IPS-18c (cell line): ENCODE measurements around the gene POLA2.

Experiments used
- H3K4me3 ChIP-seq: 2 replicates; pipeline ENCODE4 v1.7.0; 2013; ENCODE audit warnings: low read depth, mild to moderate bottlenecking, low read length, moderate library complexity; ENCODE audit not compliant: insufficient read depth
- H3K9me3 ChIP-seq: one replicate; pipeline ENCODE4 v1.6.1; 2013; ENCODE audit warnings: mild to moderate bottlenecking, low read length, moderate library complexity; ENCODE audit not compliant: control insufficient read depth, insufficient read depth

POLA2 gene, protein sequence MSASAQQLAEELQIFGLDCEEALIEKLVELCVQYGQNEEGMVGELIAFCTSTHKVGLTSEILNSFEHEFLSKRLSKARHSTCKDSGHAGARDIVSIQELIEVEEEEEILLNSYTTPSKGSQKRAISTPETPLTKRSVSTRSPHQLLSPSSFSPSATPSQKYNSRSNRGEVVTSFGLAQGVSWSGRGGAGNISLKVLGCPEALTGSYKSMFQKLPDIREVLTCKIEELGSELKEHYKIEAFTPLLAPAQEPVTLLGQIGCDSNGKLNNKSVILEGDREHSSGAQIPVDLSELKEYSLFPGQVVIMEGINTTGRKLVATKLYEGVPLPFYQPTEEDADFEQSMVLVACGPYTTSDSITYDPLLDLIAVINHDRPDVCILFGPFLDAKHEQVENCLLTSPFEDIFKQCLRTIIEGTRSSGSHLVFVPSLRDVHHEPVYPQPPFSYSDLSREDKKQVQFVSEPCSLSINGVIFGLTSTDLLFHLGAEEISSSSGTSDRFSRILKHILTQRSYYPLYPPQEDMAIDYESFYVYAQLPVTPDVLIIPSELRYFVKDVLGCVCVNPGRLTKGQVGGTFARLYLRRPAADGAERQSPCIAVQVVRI

GRCh38 chr11:65261591-65262380 is at the start of gene POLA2:
Gene POLA2 (plus strand): TSS chr11:65261962. CDS start chr11:65262293, 331 bp downstream.
- H3K4me3 ChIP-seq = peak within 1 kb of the TSS; percentile 84
- H3K9me3 ChIP-seq = no peaks in the 10 kb centered on the region

- no peak overlapping the region for H3K4me3 ChIP-seq
- no peaks in the 10 kb centered on the region for H3K9me3 ChIP-seq
These were observed 49.4 kb upstream of the POLA2 start for GRCh38 chr11:65212226-65212801.

DNA sequence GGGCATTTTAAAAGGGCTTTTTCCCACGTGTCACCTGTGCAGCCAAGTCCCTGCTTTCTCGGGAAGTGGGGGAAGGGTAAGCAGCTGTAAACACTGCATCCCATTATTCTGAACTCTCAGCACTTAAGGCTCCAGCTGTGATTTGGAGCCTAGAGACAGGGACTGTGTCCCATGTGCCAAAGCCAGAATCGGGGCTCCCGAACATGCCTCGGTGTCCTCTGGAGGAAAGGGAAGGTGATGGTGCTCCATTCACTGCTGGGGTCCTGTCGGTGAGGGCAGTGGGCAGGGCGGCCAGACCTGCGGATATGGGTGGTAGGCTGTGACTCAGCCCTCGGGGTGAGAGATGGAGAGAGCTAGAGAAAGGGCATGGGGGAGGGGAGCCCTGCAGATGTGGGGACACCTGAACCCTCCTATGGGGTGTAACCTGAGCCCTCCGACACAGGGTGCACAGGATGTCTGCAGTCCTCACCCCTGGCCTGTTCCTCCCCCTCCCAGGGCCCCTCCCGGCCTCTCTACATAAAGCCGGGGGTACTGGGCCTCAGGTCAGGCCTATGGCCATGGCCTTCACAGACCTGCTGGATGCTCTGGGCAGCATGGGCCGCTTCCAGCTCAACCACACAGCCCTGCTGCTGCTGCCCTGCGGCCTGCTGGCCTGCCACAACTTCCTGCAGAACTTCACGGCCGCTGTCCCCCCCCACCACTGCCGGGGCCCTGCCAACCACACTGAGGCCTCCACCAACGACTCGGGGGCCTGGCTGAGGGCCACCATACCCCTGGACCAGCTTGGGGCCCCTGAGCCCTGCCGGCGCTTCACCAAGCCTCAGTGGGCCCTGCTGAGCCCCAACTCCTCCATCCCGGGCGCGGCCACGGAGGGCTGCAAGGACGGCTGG is 48.2 kb upstream of the POLA2 start:
- no peak overlapping the region; the same call in 1 of the 2 replicates for H3K4me3 ChIP-seq
- no peaks in the 10 kb centered on the region for H3K9me3 ChIP-seq

DNA sequence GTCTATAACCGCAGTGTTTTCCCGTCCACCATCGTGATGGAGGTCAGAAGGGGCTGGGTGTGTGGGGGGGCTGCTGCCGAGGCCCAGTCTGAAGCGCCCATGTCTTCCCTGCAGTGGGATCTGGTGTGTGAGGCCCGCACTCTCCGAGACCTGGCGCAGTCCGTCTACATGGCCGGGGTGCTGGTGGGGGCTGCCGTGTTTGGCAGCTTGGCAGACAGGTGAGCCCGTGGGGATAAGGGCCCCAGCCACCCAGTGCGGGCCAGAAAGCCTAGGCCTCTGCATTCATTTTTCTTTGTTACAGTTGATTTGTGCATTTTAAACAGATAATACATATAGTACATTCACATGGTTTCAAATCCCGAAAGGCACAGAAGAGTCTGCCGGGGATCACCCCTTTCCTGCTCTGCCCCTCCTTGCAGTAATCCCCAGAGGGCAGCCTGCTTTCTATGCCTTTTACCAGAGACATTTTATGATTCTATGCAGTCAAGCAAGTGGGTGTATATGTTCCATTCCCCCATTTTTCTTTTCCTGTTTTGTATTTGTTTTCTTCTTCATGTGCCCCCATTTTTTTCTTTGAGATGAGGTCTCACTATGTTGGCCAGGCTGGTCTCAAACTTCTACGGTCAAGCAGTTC is 47.4 kb upstream of the POLA2 start:
- Histone ChIP-seq H3K9me3 (no peaks in the 10 kb centered on the region), H3K4me3 (no peak overlapping the region)

DNA sequence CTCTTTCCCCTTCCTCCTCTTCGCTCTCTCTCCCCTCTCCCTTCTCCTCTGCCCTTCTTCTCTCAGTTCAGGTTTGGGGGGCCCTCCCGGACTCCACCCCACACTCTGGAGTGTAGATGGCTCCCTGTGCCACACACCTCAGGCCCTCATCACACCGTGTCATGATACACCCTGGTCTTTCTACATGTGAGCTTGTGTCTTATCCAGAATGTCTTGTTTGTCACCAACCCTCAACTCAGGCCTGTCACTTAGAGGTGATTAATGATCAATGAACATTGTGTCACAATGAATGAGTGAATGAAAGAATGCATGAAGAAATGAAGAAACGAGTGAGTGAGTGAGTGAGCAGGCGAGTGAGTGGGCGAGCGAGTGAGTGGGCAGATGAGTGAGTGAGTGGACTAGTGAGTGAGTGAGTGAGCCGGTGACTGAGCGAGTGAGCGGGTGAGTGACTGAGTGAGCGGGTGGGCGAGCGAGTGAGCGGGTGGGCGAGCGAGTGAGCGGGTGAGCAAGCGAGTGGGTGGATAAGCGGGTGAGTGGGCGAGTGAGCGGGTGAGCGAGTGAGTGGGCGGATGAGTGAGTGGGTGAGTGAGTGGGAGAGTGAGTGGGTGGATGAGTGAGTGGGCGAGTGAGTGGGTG is 46.2 kb upstream of the POLA2 start:
- no peaks in the 10 kb centered on the region for H3K9me3 ChIP-seq
- no peak overlapping the region for H3K4me3 ChIP-seq

DNA sequence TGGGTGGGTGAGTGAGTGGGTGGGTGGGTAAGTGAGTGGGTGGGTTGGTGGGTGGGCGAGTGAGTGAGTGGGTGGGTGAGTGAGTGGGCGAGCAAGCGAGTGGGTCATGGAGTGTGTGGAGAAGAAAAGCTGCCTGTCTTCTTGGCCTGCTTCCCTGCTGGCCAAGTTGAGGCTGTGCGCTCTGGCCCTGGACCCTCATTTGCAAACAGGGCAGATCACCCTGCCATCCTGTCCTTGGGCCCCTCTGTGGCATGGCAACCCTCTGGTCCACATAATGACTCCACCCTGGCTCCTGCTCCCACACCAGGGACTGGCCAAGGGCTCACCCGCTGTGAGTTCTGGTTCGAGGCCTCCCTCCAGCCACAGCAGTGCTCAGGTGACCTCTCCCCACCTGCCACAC is 44.9 kb upstream of the POLA2 start:
- no peaks in the 10 kb centered on the region for H3K9me3 ChIP-seq
- no peak overlapping the region for H3K4me3 ChIP-seq

DNA sequence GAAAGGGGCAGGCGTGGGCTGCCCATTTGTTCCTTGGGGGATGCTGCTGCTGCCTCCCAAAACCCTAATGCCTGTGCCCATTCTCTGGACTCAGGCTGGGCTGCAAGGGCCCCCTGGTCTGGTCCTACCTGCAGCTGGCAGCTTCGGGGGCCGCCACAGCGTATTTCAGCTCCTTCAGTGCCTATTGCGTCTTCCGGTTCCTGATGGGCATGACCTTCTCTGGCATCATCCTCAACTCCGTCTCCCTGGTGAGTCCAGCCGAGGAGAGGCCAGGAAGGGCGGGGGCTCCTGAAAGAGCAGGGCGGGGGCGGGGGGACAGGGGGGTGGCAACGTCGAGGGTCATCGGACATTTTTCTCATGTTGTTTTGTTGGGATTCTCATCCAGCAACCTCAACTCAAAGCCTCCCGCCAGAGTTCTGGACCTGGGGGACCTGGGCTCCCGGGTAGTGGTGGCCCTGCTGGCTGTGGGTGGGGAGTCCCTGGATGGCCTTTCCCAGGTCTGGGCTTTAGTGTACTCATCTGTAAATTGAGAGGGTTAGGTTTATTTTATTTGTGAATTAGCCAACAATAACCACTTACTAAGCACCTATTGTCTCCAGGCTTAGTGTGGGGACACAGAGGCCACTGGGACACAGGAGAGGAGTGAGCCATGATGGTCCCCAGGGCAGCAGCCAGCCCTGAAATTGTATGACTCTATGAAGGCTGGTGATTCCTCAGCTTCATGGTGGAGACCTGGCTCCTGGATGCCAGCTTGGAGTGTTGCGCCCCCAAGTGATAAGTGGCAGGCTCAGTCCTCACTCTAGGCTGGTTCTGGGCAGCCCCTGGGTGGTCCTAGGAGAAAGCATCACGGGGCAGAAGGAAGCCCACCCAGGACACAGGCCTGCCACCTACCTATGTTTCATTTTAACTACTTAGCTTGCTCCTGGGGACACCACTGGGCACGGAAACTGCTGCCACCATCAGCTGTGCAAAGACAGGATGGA is 44.0 kb upstream of the POLA2 start:
- Histone ChIP-seq H3K4me3 (no peak overlapping the region), H3K9me3 (no peaks in the 10 kb centered on the region)

- Histone ChIP-seq H3K9me3 (no peaks in the 10 kb centered on the region), H3K4me3 (no peak overlapping the region)
These were observed 43.3 kb upstream of the POLA2 start for GRCh38 chr11:65218446-65218845.

GRCh38 chr11:65219930-65220213 is 41.9 kb upstream of the POLA2 start:
- Histone ChIP-seq H3K4me3 (no peak overlapping the region), H3K9me3 (no peaks in the 10 kb centered on the region)

DNA sequence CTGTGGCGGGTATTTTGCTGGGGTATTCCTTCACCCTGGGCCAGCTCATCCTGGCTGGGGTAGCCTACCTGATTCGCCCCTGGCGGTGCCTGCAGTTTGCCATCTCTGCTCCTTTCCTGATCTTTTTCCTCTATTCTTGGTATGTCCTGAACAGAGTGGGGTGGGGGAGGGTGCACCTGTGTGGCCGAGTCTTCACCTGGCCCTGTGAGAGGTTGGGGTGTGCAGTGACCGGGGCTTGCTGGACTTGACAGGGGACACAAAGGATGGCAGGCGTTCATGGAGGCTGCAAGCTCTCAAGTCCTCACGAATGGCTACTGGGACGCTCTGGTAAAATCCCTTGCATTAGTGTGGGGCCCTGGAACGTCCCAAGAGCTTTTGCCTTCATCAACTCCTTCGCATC is 40.7 kb upstream of the POLA2 start:
- Histone ChIP-seq H3K4me3 (no peak overlapping the region), H3K9me3 (no peaks in the 10 kb centered on the region)

DNA sequence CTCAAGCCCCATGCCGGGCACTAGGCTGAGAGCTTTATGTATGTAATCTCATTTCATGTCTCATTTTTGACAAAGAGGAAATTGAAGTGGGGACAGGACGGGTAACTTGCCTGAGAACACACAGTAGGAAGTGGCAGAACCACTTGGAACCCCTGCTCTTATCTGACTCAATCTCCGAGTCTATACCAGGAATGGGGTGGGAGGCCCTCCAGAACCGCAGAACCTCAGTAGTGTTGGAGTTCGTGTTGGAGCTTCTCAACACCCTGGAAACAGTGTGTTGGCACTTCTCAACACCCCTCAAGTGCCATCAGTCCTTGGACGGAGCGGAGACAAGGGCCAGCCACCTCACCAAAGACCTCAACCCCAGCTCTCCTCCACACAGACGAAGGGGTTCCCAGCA is 38.8 kb upstream of the POLA2 start:
- Histone ChIP-seq H3K4me3 (no peak overlapping the region), H3K9me3 (no peaks in the 10 kb centered on the region)

DNA sequence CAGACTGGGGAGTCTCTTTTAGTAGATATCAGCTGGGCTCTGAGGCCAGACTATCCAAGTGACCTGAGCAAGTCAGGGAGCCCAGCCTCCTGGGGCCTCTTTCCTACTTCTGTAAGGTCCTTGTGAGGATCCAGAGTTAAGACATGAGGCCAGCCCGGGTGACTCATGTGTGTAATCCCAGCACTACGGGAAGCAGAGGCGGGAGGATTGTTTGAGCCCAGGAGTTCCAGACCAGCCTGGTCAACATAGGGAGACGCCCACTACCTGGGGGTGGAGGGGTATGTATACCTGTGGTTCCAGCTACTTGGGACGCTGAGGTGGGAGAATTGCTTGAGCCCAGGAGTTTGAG is 36.9 kb upstream of the POLA2 start:
- no peaks in the 10 kb centered on the region for H3K9me3 ChIP-seq
- peak overlapping the region; percentile 69; the same call in 1 of the 2 replicates for H3K4me3 ChIP-seq

- Histone ChIP-seq H3K4me3 (peak overlapping the region; percentile 69), H3K9me3 (no peaks in the 10 kb centered on the region)
These were observed 36.3 kb upstream of the POLA2 start for GRCh38 chr11:65225279-65226102.

DNA sequence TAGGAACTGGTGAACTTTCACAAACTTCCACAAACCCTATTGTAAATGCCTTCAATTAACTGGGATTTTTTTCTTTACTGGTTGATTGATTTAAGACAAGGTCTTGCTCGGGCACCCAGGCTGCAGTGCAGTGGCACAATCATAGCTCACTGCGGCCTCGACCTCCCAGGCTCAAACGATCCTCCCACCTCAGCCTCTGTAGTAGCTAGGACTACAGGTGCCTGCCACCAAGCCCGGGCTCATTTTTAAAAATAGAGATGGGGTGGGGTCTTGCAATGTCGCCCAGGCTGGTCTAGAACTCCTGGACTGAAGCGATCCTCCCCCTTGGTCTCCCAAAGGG is 35.7 kb upstream of the POLA2 start:
- Histone ChIP-seq H3K4me3 (peak overlapping the region; percentile 69), H3K9me3 (no peaks in the 10 kb centered on the region)

DNA sequence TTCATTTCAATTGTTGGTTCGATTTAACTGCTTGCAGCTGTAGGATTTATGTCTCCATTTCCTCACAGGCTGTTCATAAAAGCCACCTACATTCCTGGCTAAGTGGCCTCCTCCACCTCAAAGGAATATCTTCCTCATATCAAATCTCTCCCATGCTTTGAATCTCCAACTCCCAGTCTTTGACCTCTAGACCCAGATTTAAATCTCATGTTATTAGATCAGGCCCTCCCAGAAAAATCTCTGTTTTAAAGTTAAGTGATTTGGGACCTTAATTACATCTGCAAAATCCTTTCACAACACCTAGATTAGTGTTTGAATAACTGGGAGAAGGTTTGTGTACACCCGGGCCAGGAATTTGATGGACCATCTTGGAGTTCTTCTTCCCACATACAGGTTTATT is 33.9 kb upstream of the POLA2 start:
- Histone ChIP-seq H3K4me3 (no peak overlapping the region), H3K9me3 (no peaks in the 10 kb centered on the region)
